MM.1S (cell line): Measurements from ENCODE around the gene TERT.

Experiments
- DNase-seq: peaks from one replicate; pipeline ENCODE4 v3.0.0-alpha.2; 2015
- H2AFZ ChIP-seq: fragments of 300-600 bp; sonication (generic); 2 replicates; pipeline ENCODE4 v1.6.0; 2016; ENCODE audit warnings: antibody characterized with exemption, low read length
- H3F3A ChIP-seq: fragments of 300-600 bp; sonication (generic); 2 replicates; pipeline ENCODE4 v1.6.1; 2016; ENCODE audit warnings: mild to moderate bottlenecking, antibody characterized with exemption, low read length, moderate library complexity, mixed read lengths; ENCODE audit not compliant: insufficient read depth
- H3K27ac ChIP-seq: fragments of 300-600 bp; sonication (generic); 2 replicates; pipeline ENCODE4 v1.5.1; 2016; ENCODE audit warnings: mild to moderate bottlenecking, low read length
- H3K27me3 ChIP-seq: fragments of 300-600 bp; sonication (generic); replicated peaks from 2 replicates; pipeline ENCODE4 v1.6.0; 2016; ENCODE audit warnings: low read length; ENCODE audit not compliant: insufficient read depth
- H3K36me3 ChIP-seq: fragments of 300-600 bp; sonication (generic); replicated peaks from 2 replicates; pipeline ENCODE4 v1.6.1; 2016; ENCODE audit warnings: mild to moderate bottlenecking, low read length, mixed read lengths; ENCODE audit not compliant: insufficient read depth
- H3K4me1 ChIP-seq: fragments of 300-600 bp; sonication (generic); 2 replicates; pipeline ENCODE4 v1.6.1; 2016; ENCODE audit warnings: low read length, mixed read lengths
- H3K4me2 ChIP-seq: fragments of 300-600 bp; sonication (generic); 2 replicates; pipeline ENCODE4 v1.6.0; 2016; ENCODE audit warnings: low read depth, low read length
- H3K4me3 ChIP-seq: fragments of 300-600 bp; sonication (generic); 2 replicates; pipeline ENCODE4 v1.5.1; 2016; ENCODE audit warnings: low read length, mixed read lengths
- H3K79me2 ChIP-seq: fragments of 300-600 bp; sonication (generic); 2 replicates; pipeline ENCODE4 v1.6.1; 2016; ENCODE audit warnings: mixed run types, low read length, mixed read lengths
- H3K9ac ChIP-seq: fragments of 300-600 bp; sonication (generic); 2 replicates; pipeline ENCODE4 v1.6.1; 2016; ENCODE audit warnings: low read length, mixed read lengths
- H3K9me2 ChIP-seq: fragments of 300-600 bp; sonication (generic); replicated peaks from 2 replicates; pipeline ENCODE4 v1.6.1; 2016; ENCODE audit warnings: mild to moderate bottlenecking, low read length, mixed read lengths; ENCODE audit not compliant: insufficient read depth
- H3K9me3 ChIP-seq: fragments of 300-600 bp; sonication (generic); replicated peaks from 2 replicates; pipeline ENCODE4 v1.6.1; 2016; ENCODE audit warnings: mild to moderate bottlenecking, low read length, mixed read lengths; ENCODE audit not compliant: insufficient read depth
- H4K20me1 ChIP-seq: fragments of 300-600 bp; sonication (generic); 2 replicates; pipeline ENCODE4 v1.6.1; 2016; ENCODE audit warnings: mild to moderate bottlenecking, low read length, moderate library complexity, mixed read lengths; ENCODE audit not compliant: insufficient read depth
- CTCF ChIP-seq: fragments of 300-600 bp; sonication (generic); IDR thresholded peaks from 2 replicates; pipeline ENCODE4 v1.5.1; 2016; ENCODE audit warnings: antibody characterized with exemption, low read length, mixed read lengths
- EZH2 ChIP-seq: fragments of 300-600 bp; sonication (generic); optimal IDR thresholded peaks from 2 replicates; pipeline ENCODE3; 2017; ENCODE audit warnings: low read depth, mild to moderate bottlenecking, antibody characterized with exemption, low read length, mixed read lengths
- EZH2phosphoT487 ChIP-seq: fragments of 300-600 bp; sonication (generic); IDR thresholded peaks from 2 replicates; pipeline ENCODE4 v1.6.1; 2018; ENCODE audit warnings: antibody characterized with exemption, low read length

TERT gene

GRCh38 chr5:1228120-1228519, 66.7 kb downstream of the TERT start:
- H3K27me3 ChIP-seq: no peaks in the 10 kb centered on the region
- no peak overlapping the region for H3K27ac ChIP-seq
- H3F3A ChIP-seq: no peaks in the 10 kb centered on the region
- no peaks in the 10 kb centered on the region for H3K9me2 ChIP-seq
- H2AFZ ChIP-seq: no peak overlapping the region
- H3K36me3 ChIP-seq: no peaks in the 10 kb centered on the region
- H4K20me1 ChIP-seq: no peaks in the 10 kb centered on the region
- H3K9ac ChIP-seq: no peak overlapping the region
- H3K4me2 ChIP-seq: no peak overlapping the region
- H3K79me2 ChIP-seq: no peaks in the 10 kb centered on the region
- H3K4me1 ChIP-seq: no peaks in the 10 kb centered on the region
- TF ChIP-seq EZH2: no peak
- TF ChIP-seq CTCF: no peak
- TF ChIP-seq EZH2phosphoT487: no peak
- no peak overlapping the region for H3K4me3 ChIP-seq
- no peak for DNase-seq
- H3K9me3 ChIP-seq: no peaks in the 10 kb centered on the region

GRCh38 chr5:1227667-1228066, 67.2 kb downstream of the TERT start:
- Histone ChIP-seq H3K36me3 (no peaks in the 10 kb centered on the region), H3K27ac (no peak overlapping the region), H4K20me1 (no peaks in the 10 kb centered on the region), H3K27me3 (no peaks in the 10 kb centered on the region), H3K4me2 (no peak overlapping the region), H3F3A (no peaks in the 10 kb centered on the region), H2AFZ (no peak overlapping the region), H3K79me2 (no peaks in the 10 kb centered on the region), H3K4me1 (no peaks in the 10 kb centered on the region), H3K9ac (no peak overlapping the region), H3K9me2 (no peaks in the 10 kb centered on the region), H3K4me3 (no peak overlapping the region), H3K9me3 (no peaks in the 10 kb centered on the region)
- TF ChIP-seq CTCF (no peak), EZH2phosphoT487 (no peak), EZH2 (no peak)
- DNase-seq: no peak

- H3K36me3 ChIP-seq: no peaks in the 10 kb centered on the region
- no peak overlapping the region for H3K4me3 ChIP-seq
- H3K27me3 ChIP-seq: no peaks in the 10 kb centered on the region
- H3F3A ChIP-seq: no peaks in the 10 kb centered on the region
- no peak overlapping the region for H2AFZ ChIP-seq
- no peak for DNase-seq
- H3K79me2 ChIP-seq: no peaks in the 10 kb centered on the region
- no peaks in the 10 kb centered on the region for H4K20me1 ChIP-seq
- no peaks in the 10 kb centered on the region for H3K9me2 ChIP-seq
- H3K27ac ChIP-seq: no peak overlapping the region
- no peaks in the 10 kb centered on the region for H3K9me3 ChIP-seq
- no peak overlapping the region for H3K4me2 ChIP-seq
- H3K9ac ChIP-seq: no peak overlapping the region
- no peaks in the 10 kb centered on the region for H3K4me1 ChIP-seq
- no peak for TF ChIP-seq EZH2phosphoT487
- no peak for TF ChIP-seq CTCF
- no peak for TF ChIP-seq EZH2
These were observed 67.9 kb downstream of the TERT start for GRCh38 chr5:1226839-1227581.
